ENCODE results near the gene TBX1.
"Not testable (repeated sequence)": the region's sequence is repeated elsewhere in the genome, so short reads cannot be mapped to it uniquely, and the experiment has no call there.

Gene TBX1

GRCh38 chr22:19786264-19786585, 25.6 kb downstream of the TBX1 start:
- DNase-seq, result no peak

GRCh38 chr22:19786959-19787848, 26.6 kb downstream of the TBX1 start:
- DNase-seq, result no peak

GRCh38 chr22:19787849-19788141, 27.2 kb downstream of the TBX1 start:
- DNase-seq, result no peak

- DNase-seq, result no peak
These were observed 28.2 kb downstream of the TBX1 start for GRCh38 chr22:19788661-19789225.

GRCh38 chr22:19789406-19789805, 28.8 kb downstream of the TBX1 start:
- DNase-seq, result no peak

- no peak for DNase-seq
These were observed 29.2 kb downstream of the TBX1 start for GRCh38 chr22:19789828-19790227.

- no peak for DNase-seq
These were observed 30.7 kb downstream of the TBX1 start for GRCh38 chr22:19791243-19791642.

- no peak for DNase-seq
These were observed 31.3 kb downstream of the TBX1 start for GRCh38 chr22:19791894-19792293.

GRCh38 chr22:19792383-19792896, 31.9 kb downstream of the TBX1 start:
- not testable (repeated sequence) for DNase-seq

- DNase-seq, result no peak
These were observed 32.6 kb downstream of the TBX1 start for GRCh38 chr22:19793161-19793560.

- DNase-seq, result no peak
These were observed 33.2 kb downstream of the TBX1 start for GRCh38 chr22:19793661-19794310.

- DNase-seq, result no peak
These were observed 35.0 kb downstream of the TBX1 start for GRCh38 chr22:19795617-19796008.

GRCh38 chr22:19796160-19796559, 35.6 kb downstream of the TBX1 start:
- DNase-seq, result no peak

- no peak for DNase-seq
These were observed 36.8 kb downstream of the TBX1 start for GRCh38 chr22:19797086-19798002.

- no peak for DNase-seq
These were observed 37.6 kb downstream of the TBX1 start for GRCh38 chr22:19798003-19798665.

GRCh38 chr22:19798891-19799293, 38.3 kb downstream of the TBX1 start:
- no peak for DNase-seq

GRCh38 chr22:19799322-19800190, 39.0 kb downstream of the TBX1 start:
- no peak for DNase-seq

GRCh38 chr22:19800306-19800705, 39.7 kb downstream of the TBX1 start:
- DNase-seq, result no peak

- no peak for DNase-seq
These were observed 40.2 kb downstream of the TBX1 start for GRCh38 chr22:19800761-19801244.

- DNase-seq, result no peak
These were observed 40.9 kb downstream of the TBX1 start for GRCh38 chr22:19801340-19802000.

Data from NCI-H187 treated with DMSO at 0.1 percent for 48 hours (cell line).